ENCODE measurements around the gene MRGPRX3.
A peak's percentile ranks its signal among the peaks of the same experiment; 100 is the strongest.

Gene MRGPRX3

DNA sequence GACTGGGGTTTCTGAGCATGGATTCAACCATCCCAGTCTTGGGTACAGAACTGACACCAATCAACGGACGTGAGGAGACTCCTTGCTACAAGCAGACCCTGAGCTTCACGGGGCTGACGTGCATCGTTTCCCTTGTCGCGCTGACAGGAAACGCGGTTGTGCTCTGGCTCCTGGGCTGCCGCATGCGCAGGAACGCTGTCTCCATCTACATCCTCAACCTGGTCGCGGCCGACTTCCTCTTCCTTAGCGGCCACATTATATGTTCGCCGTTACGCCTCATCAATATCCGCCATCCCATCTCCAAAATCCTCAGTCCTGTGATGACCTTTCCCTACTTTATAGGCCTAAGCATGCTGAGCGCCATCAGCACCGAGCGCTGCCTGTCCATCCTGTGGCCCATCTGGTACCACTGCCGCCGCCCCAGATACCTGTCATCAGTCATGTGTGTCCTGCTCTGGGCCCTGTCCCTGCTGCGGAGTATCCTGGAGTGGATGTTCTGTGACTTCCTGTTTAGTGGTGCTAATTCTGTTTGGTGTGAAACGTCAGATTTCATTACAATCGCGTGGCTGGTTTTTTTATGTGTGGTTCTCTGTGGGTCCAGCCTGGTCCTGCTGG, 4.9 kb downstream of the MRGPRX3 start:
- TF ChIP-seq, protein P1, sequence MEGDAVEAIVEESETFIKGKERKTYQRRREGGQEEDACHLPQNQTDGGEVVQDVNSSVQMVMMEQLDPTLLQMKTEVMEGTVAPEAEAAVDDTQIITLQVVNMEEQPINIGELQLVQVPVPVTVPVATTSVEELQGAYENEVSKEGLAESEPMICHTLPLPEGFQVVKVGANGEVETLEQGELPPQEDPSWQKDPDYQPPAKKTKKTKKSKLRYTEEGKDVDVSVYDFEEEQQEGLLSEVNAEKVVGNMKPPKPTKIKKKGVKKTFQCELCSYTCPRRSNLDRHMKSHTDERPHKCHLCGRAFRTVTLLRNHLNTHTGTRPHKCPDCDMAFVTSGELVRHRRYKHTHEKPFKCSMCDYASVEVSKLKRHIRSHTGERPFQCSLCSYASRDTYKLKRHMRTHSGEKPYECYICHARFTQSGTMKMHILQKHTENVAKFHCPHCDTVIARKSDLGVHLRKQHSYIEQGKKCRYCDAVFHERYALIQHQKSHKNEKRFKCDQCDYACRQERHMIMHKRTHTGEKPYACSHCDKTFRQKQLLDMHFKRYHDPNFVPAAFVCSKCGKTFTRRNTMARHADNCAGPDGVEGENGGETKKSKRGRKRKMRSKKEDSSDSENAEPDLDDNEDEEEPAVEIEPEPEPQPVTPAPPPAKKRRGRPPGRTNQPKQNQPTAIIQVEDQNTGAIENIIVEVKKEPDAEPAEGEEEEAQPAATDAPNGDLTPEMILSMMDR (conservative IDR thresholded peaks at IDR 0.05), result no peak
- H3K27ac ChIP-seq, result no peak overlapping the region

DNA sequence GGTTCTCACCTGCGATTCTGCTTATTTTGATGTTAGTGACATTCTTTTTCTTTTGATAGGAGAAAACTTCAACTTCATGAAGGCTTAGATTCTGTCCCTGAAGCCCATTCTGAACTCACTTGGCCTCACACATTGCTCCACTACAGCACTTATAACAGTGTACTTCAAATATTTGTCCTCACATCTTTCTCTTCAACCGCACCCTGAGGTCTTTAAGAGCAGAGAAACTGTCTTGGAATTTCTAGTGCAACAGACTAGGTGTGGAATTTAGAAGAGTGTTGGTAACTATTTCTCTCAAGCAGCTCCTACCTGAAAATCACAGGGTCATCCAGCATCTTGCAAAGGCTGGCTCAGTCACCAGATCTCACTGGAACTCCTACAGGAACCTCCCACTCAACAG, 7.8 kb downstream of the MRGPRX3 start:
- H3K27ac ChIP-seq, result no peak overlapping the region
- TF ChIP-seq, protein P1 (conservative IDR thresholded peaks at IDR 0.05), result no peak

DNA sequence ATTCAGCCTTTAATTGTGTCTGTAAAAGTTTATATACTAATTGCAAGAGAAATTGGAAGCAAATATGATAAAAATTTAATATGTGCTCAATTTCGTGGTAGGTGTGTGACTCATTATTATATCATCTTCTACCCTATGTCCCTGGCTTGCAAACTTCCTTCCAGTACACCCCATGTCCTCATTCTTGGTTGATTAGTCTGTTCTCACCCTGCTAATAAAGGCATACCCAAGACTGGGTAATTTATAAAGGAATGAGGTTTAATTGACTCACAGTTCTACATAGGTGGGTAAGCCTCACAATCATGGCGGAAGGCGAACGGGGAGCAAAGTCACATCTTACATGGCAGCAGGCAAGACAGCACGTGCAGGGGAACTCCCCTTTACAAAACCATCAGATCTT, 11.9 kb downstream of the MRGPRX3 start:
- TF ChIP-seq, protein P1 (conservative IDR thresholded peaks at IDR 0.05), result no peak
- no peak overlapping the region for H3K27ac ChIP-seq

DNA sequence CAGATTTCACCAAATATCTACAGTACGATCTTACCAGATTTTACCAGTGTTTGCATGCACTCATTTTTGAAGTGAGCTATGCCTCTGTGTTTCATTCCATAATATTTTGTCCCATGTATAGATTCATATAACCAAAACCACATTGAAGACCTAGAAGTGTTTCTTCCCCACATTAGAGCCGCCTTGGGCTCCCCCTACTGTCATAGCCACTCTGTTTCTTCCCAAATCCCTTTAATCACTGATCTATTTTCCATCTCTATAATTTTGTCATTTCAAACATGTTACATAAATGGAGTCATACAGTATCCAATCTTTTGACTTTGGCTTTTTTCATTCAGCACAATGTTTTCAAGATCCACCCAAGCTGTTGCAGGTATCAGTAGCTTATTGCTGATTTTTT, 12.7 kb downstream of the MRGPRX3 start:
- TF ChIP-seq, protein P1 (conservative IDR thresholded peaks at IDR 0.05), result peak; percentile 79

DNA sequence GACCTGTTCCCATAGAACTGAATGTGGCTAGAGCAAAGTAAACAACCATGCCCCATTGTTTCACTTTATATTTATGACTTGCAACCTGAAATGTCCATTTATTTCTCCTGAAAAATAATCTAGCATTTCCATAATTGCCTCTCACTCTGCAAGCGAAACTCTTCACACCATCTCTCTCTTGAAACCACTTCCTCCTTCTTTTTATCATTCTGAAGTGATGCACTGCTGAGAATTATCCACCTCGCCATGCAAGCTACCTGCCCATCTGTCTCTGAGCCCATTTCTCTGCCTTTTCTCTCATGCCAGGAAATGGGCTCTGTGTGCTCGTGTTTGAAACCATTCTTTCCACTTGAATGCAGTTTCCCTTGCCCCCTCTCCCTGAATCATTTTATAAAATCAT, 13.5 kb downstream of the MRGPRX3 start:
- TF ChIP-seq, protein P1 (conservative IDR thresholded peaks at IDR 0.05), result no peak
- H3K27ac ChIP-seq, result no peak overlapping the region

More for the DNA sequence above, 12.7 kb downstream of the MRGPRX3 start:
- no peak overlapping the region for H3K27ac ChIP-seq

DNA sequence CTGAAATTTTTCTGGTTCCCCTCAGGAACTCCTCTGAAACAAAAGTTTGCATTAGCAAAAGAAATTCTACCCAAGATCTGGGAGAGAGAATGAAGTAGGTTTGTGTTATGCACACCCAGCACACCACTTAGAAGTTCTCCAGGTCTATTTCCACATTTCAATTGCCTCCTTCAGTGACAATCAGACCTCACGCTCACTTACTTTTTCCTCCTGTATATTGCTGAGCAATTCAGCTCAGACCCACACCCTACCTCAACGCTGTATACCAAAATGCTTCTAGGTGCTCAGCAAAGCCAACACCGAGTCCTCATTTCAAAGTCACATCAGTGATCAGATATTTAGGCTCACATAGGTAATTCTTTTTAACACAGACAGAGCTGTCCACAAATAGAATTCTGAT, 19.2 kb downstream of the MRGPRX3 start:
- no peak overlapping the region for H3K27ac ChIP-seq

DNA sequence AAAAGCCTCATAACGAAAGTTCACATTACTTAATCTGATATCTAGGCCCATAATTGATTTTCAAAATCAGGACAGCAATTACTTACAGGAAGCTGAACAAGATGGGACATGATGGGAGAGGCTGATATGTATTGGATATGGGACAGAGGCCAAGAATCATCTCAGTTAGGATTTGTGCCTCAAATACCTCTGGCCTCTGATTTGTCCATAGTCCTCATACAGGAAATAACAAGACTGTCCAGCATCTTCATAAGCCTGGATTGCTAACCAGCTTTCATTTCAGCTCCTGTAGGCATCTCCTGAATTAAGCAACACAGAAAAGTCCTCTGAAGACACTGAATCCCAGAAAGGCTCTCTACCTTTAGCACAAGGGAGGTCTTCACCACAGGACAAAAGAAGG, 36.0 kb downstream of the MRGPRX3 start:
- TF ChIP-seq, protein P1 (conservative IDR thresholded peaks at IDR 0.05), result no peak
- no peak overlapping the region for H3K27ac ChIP-seq

More for the DNA sequence above, 19.2 kb downstream of the MRGPRX3 start:
- TF ChIP-seq, protein P1 (conservative IDR thresholded peaks at IDR 0.05), result no peak

All from VCaP (cell line).